ENCODE results near the gene ZNF649.
"Not testable (repeated sequence)": the region's sequence is repeated elsewhere in the genome, so short reads cannot be mapped to it uniquely, and the experiment has no call there.

Gene ZNF649

DNA sequence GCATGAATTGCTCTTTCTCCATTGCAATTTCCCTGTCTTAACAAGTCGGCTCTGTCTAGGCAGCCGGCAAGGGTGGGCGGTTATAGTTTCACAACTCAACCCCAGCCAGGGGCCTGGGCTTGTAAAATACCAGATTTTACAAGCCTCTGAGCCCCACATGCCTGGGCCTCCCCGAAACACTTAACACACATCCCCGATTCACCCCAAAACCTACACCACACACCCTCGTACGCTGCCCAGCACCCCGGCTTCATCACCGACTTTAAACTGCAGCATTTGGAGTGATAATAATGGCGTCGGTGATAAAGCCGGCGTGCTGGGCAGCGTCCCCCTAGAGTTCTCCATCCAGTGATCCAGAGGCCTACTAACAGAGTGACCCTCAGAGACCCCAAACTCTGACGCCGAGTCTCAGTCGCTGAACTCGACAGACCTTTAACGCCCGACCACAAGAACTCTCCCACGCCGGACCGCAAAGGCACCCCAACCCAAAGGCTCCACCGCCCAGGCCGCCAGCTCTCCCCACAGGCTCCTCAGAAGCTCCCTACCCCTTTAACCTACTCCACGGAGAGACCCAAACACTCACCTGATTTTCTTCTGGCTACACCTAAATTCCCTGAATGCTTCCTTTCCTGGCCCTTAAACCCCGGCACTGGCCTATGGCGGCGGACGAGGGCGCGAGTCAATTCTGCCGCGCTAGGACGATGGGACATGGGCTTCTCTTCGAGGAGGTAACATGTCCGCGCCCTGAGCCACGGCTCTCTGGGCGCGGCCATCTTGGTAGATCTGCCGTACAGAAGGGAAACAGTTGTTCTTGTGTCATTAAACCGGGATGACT is at the start of gene ZNF649:
Gene ZNF649 (minus strand): TSS at position 687 of the 835 bp plus-strand sequence. CDS start 4,910 bp downstream, outside the sequence.
- peak; percentile 79 for DNase-seq (ENCODE audit: low read depth)

DNA sequence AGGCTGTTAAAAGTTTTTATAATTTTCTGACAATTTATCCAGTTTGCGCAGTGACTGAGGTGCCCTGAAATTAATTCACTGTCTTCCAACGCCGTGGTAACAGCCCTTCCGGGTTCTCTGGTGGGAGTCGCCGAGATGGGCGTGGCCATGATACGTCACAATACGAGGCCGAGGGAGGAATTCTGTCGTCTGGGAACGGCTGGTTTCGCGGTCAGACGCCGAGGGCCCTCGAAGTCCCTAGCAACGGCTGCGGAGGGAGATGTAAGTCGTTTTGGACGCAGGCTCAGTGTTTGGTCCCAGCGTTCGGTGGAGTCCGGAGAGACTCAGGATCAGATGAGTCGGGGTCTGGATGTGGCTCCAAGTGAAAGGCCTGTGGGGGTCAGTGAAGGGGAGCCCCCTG is 44.2 kb upstream of the ZNF649 start:
- DNase-seq (ENCODE audit: low read depth), result no peak

DNA sequence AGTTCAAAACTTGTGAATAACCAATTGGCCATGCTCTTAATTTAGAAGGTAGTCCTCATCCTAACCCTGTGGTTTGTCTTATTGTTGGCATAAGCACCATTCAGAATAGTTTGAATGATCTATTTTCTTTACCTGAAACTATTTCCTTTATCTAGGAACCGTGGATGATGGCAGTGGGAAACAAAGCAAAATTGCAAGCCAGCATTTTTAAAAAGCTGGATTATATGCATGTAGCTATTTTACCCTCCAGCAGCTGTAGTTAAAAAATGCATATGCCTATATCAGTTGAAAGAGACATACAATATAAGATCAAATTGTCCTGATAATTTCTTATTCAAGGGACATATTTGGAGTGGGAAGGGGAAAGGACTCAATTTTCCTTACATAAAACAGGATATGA is 41.8 kb upstream of the ZNF649 start:
- no peak for DNase-seq (ENCODE audit: low read depth)

DNA sequence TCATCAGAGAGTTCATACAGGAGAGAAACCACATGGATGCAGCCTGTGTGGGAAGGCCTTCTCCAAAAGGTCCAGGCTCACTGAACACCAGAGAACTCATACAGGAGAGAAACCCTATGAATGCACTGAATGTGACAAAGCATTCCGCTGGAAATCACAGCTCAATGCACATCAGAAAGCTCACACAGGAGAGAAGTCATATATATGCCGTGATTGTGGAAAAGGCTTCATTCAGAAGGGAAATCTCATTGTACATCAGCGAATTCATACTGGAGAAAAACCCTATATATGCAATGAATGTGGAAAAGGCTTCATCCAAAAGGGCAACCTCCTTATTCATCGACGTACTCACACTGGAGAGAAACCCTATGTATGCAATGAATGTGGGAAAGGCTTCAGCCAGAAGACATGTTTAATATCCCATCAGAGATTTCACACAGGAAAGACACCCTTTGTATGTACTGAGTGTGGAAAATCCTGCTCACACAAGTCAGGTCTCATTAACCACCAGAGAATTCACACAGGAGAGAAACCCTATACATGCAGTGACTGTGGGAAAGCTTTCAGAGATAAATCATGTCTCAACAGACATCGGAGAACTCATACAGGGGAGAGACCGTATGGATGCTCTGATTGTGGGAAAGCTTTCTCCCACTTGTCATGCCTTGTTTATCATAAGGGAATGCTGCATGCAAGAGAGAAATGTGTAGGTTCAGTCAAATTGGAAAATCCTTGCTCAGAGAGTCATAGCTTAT is 40.2 kb upstream of the ZNF649 start:
- peak; percentile 33 for DNase-seq (ENCODE audit: low read depth)

DNA sequence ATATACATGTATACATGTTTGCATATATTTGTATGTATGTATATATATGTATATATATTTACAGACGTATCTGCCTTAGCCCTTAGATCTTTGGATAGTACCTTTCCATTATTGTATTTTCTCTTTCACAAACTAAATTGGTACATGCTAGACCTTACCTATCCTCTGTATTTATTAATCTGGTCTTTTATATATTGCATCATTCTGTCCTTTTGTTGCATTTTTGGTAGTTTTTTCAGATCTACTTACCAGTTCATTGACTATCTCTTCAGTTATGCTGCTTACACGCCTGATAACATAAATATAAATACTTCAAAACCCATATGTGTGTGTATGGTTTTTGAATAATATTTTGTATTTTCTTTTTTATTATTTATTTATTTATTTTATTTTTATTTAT is 34.1 kb upstream of the ZNF649 start:
- no peak for DNase-seq (ENCODE audit: low read depth)

DNA sequence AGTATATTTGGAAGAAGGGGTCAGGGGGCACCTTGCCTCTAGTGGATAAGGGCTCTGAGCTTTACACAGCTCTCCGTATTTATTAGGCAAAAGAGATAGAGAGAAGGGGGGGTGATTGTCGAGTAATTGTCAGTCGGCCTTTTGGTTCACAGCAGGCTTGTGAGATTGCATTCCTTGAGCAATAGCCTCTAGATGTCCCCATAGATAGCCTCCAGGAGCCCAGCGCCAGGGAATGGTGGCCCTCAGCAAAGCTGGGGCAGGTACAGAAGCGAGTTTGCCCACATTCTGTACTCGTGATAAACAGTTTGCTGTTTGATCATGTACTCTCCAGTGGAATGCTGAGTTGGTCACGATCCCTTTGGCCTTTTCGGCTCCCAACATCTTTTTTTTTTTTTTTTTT is 27.1 kb upstream of the ZNF649 start:
- no peak for DNase-seq (ENCODE audit: low read depth)

DNA sequence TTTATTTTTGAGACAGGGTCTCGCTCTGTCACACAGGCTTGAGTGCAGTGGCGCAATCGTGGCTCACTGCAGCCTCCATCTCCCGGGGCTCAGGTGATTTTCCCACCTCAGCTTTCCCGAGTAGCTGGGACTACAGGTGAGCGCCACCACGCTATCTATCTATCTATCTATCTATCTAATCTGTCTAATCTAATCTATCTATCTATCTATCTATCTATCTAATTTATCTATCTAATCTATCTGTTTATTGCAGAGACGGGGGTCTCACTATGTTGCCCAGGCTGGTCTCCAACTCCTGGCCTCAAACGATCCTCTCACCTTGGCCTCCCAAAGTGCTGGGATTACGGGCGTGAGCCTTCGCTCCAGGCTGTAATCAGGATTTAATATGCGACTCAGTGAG is 23.0 kb upstream of the ZNF649 start:
- no peak for DNase-seq (ENCODE audit: low read depth)

DNA sequence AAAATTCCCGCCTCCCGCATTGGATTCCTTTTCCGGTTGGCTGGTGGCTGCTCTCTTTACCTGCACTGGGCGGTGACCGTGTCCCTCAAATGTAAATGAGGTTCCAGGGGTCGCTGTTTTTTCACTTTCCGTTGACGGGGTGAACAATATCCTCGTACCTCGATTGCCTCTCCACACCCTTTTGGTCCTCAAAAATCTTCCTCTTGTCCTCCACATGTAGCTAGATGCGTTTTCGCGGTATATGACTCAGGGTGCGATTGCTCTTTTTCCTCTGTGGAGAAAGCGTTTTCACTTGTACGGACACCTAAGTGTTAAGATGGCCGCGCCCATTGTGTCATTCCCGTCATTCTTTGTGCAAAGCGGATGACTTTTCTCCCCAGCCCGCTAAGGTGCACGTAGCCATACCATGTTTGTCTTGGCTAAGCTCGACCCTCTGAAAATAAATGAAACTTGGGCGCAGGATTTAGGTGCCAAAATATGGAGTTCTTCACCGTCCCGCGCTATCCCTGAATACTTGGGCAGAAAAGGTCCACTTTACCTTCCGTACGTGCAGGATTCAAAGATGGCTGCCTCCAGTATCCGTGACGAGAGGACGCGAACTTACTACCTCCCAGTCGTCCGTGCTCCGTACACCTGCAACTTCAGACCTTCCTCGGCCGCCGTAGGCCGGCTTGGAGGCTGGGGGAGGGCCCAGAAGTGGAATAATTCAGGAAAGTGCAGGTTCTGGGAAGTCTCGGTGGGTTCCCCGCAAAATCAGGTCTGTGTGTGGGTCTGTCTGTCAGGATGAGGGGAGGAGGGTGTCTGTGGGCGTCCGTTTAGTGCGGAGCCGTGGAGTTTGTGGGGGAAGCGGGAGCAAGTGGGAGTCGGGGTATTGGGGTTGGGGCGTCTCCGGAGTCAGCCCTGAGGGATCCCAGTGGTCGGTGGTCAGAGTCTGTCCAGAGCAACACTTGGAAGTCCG is 22.2 kb upstream of the ZNF649 start, which contains the start of gene ZNF613:
Gene ZNF613 (plus strand): TSS at position 689 of the 958 bp plus-strand sequence. CDS start 8,749 bp downstream, outside the sequence.
- peak; percentile 97 for DNase-seq (ENCODE audit: low read depth)

DNA sequence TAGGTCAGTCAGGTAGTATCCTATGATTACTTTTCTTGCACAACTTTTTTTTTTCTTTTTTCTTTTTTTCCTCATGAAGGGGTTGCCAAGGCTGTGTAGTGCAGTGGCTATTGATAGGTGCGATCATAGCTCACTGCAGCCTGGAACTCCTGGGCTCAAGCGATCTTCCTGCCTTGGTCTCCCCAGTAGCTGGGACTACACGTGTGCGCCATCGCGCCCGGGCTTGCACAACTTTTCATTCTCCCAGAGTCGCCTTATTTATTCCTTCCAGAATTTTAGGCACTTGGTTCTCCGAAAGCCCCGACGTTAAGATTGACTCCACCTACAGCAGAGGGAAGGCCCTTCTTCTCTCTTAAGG is 21.6 kb upstream of the ZNF649 start:
- DNase-seq (ENCODE audit: low read depth), result no peak

DNA sequence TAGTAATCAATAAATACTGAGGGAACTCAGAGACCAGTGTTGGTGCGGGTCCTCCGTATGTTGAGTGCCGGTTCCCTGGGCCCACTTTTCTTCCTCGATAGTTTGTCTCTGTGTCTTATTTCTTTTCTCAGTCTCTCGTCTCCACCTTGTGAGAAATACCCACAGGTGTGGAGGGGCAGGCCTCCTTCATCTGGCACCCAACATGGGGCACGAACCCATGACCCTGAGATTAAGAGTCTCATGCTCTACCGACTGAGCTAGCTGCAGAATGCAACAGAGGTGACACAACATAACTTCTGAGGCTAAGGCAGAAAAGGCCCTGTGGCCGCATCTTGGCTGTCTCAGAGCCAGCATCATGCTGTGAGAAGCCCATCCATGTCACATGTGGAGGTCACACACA is 17.1 kb upstream of the ZNF649 start:
- DNase-seq (ENCODE audit: low read depth), result no peak

DNA sequence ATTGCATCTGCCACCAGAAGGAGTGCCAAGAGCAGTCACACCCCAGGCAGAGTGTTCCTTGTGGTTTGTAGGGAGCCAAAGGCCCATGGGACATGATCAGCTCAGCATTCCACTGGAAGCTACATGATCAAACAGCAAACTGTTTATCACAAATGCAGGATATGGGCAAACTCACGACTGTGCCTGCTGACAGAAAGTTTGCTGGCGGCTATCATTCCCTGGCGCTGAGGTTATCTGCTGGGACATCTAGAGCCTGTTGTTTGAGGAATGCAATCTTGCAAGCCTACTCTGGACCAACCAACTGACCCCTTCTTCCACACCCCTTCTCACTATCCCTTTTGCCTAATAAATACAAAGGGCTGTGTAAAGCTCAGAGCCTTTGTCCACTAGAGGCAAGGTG is 14.8 kb upstream of the ZNF649 start:
- no peak for DNase-seq (ENCODE audit: low read depth)

DNA sequence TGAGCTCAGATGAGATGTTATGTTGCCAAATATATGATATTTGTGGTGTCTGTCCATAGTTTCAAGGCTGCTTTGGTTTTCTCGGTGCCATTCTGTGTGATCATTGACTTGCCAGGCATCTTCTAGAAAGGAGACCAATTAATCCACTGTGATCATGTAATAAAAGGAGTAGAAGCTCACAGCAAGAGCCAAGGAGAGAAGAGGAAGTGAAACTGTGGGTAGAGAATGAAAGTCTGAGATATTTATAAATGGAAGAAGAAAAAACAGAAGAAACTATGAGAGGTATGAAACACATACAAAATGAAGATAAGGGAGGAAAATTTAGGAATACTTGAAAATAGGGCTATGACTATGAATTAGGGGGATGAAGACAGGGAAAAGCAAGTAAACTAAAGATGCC is 11.3 kb upstream of the ZNF649 start:
- DNase-seq (ENCODE audit: low read depth), result no peak

DNA sequence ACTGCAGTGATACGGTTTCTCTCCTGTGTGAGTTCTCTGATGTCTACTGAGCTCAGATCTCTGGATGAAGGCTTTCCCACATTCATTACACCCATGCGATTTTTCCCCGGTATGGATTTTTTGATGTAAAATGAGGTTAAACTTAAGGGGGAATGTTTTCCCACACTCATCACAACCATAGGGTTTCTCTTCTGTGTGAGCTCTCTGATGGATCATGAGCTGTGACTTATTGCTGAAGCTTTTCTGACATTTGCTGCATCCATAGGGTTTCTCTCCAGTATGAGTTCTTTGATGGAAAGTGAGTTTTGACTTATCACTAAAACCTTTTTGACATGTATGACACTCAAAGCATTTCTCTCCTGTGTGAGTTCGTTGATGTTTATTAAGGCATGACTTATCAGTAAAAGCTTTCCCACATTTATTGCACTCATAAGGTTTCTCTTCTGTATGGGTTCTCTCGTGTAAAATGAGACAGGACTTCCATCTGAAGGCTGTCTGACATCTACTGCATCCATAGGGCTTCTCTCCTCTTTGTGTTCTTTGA is 10.6 kb upstream of the ZNF649 start:
- DNase-seq (ENCODE audit: low read depth), result no peak

DNA sequence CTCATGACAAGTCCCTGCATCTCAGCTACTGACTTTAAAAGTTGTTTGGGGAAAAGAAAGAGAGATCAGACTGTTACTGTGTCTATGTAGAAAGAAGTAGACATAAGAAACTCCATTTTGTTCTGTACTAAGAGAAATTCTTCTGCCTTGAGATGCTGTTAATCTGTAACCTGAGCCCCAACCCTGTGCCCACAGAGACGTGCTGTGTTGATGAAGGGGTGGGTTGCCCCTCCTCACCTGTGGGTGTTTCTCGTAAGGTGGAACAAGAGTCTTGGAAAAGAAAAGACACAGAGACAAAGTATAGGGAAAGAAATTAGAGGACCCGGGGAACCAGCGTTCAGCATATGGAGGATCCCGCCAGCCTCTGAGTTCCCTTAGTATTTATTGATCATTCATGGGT is 3.2 kb upstream of the ZNF649 start:
- DNase-seq (ENCODE audit: low read depth), result not testable (repeated sequence)

DNA sequence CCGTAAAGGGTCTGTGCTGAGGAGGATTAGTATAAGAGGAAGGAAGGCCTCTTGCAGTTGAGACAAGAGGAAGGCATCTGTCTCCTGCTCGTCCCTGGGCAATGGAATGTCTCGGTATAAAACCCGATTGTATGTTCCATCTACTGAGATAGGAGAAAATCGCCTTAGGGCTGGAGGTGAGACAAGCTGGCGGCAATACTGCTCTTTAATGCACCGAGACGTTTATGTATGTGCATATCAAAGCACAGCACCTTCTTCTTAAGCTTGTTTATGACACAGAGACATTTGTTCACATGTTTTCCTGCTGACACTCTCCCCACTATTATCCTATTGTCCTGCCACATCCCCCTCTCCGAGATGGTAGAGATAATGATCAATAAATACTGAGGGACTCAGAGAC is 1.3 kb upstream of the ZNF649 start:
- DNase-seq (ENCODE audit: low read depth), result not testable (repeated sequence)

DNA sequence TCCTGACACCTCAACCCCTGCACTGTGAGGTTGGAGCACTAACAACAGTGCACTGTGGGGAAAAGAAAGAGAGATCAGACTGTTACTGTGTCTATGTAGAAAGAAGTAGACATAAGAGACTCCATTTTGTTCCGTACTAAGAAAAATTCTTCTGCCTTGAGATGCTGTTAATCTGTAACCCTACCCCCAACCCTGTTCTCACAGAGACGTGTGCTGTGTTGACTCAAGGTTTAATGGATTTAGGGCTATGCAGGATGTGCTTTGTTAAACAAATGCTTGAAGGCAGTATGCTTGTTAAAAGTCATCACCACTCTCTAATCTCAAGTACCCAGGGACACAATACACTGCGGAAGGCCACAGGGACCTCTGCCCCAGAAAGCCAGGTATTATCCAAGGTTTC is 822 bp upstream of the ZNF649 start:
- not testable (repeated sequence) for DNase-seq (ENCODE audit: low read depth)

DNA sequence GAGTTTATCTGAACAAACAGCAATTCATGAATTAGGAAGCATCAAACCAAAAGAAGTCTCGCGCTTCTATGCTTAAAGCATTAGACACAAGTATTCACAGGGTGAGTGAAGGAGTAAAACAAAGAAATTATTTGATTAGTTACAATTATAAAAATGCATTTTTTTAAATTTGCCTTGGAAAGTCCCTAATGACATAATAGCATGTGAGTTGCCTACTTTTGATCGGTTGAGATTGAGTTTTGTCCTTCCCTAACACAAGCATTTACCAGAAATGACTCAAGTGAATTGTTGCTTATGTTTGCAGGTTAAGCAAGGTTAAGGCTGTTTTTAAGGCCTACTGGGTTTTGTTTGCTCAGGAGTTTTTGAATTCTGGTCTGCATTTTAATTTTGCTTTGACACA is 389 bp upstream of the ZNF649 start:
- peak; percentile 12 for DNase-seq (ENCODE audit: low read depth)

DNA sequence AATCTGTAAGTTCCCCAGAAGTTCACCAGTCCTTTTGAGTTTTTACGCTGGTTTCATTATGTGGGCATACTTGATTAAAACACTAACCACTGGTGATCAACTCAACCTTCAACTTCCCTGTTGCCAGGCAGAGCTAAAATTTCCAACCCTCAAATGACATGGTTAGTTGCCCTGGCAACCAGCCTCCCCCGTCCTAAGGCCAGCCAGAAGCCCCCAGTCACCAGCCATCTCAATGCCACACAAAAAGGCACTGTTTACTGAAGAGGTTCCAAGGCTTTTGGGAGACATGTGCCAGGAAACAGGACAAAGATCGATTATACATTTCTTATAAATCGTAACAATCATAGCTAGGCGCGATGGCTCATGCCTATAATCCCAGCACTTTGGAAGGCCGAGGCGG is 1.6 kb downstream of the ZNF649 start:
- DNase-seq (ENCODE audit: low read depth), result no peak

DNA sequence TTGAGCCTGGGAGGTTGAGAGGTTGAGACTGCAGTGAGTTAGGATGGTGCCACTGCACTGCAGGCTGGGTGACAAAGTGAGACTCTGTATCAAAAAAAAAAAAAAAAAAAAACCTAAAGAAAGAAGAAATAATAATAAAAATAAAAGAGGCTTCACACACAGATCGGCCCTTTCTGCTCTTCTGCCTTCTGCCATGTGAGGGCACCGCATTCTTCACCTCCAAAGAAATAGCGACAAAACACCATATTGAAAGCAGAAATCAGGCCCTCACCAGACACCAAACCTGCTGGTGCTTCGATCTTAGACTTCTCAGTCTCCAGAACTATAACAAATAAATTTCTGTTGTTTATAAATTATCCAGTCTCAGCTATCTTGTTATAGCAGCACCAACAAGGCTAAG is 3.0 kb downstream of the ZNF649 start:
- DNase-seq (ENCODE audit: low read depth), result no peak

DNA sequence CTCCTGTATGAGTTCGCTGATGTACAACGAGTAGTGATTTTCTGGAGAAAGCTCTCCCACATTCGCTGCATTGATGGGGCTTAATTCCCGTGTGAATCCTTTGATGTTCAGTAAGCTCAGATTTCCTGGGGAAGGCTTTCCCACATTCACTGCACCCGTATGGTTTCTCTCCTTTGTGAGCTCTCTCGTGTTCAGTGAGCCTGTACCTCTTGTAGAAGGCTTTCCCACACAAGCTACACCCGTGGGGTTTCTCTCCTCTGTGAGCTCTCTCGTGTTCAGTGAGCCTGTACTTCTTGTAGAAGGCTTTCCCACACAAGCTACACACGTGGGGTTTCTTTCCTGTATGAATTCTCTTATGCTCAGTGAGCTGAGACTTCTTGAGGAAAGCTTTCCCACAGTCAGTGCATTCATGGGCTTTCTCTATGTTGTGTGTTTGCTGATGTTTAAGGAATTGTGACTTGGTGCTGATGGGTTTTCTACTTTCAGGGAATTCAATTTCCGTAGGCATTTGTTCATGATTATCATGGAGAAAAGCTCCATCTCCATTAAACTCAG is 13.5 kb downstream of the ZNF649 start:
- DNase-seq (ENCODE audit: low read depth), result no peak

DNA sequence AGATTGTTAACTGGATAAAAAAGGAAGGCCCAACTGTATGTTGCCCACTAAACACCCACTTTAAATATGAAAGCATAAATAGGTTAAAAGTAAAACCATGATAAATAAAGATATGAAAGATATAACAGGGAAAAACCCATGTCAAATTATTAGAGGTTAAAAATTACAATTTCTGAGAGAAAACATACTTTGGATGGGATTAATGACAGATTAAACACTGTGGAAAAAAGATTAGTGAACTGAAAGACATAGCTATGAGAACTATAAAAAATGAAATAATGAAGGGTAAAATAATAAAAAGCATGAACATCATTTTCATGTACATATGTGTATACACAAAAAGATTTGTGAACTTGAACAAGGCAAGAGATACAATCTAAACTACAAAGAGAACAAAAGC is 14.9 kb downstream of the ZNF649 start:
- no peak for DNase-seq (ENCODE audit: low read depth)
